DMS114 treated with DMSO at 0.1 percent for 48 hours (cell line): ENCODE measurements around the gene NR5A1.

Experiments used
- DNase-seq: peaks from one replicate; lab custom pipeline; 2025; ENCODE audit not compliant: unreplicated experiment; lab: John Stamatoyannopoulos, UW

NR5A1 gene

DNA sequence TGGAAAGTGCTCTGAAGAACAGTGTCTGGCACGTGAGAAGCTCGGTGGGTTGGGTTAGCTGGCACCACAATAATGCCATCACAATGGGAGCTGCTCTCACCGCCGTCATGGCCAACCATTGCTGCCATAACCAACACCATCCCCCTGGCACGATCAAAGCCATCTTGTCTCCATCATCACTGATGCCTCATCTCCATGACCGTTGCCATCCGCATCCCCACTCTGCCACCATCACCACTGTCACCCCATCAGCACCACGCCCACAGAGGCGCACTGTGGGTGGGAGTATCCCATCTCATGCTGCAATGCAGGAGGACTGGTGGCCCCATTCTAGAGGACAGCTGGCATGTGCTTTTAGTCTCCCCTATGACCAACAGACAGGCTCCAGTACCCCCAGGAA lies 23.7 kb downstream of the NR5A1 start:
- DNase-seq = no peak

DNA sequence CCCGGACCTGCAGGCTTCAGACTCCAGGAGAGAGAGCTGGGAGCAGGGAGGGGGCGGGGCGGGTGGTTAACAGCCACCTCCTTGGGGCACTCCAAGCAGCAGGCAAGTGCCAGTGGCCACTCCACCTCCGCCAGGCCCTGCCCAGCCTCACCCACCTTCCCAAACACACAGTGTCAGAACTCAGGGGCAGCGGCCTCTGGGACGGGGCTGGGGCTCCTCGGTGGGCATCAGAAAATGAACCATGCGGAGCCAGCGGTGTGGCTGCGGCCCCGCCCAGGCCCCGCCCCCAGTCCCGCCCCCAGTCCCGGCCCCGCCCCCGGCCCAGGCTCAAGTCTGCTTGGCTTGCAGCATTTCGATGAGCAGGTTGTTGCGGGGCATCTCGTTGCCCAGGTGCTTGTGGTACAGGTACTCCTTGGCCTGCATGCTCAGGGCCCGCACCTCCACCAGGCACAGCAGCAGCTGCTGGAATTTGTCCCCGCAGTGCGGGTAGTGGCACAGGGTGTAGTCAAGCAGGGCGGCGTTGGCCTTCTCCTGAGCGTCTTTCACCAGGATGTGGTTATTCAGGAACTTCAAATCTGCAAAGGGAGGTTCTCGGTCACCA lies 24.7 kb downstream of the NR5A1 start:
- no peak for DNase-seq

DNA sequence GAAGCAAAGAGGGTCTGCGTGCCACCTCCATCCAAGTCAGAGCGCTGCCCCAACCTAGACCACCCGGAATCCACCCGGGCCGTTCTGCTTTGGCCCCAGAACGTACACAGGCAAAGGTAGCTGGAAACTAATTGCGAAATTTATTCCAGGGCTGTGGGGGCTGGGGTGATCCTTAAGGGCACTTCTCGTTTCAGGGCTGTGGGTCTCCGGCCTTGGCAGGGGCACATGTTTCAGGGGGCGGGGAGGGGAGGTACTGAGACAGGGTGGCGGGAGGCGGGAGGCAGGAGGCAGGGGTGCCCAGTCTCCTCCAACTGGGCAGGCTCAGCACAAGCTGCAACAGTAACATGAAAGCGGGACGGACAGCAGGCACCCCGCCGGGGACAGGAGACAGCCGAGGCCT lies 26.1 kb downstream of the NR5A1 start:
- DNase-seq = no peak

DNA sequence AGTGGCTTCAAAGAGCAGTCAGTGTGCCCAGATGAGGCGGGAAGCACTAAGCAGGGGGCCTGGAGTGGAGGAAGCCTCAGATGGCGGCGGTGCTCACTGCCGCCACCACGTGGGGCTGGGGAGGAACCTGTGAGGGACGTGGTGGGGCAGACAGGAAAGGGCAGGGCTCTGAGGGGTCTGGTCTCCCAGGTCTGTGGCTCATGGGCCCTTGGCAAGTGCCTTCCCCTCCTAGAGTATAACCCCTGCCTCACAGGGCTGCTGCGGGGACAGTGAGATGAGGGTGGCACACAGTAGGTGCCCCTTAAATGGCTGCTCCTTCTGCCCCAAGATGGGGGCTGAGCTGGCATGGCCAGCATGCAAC lies 26.6 kb downstream of the NR5A1 start:
- peak; percentile 4 for DNase-seq

DNA sequence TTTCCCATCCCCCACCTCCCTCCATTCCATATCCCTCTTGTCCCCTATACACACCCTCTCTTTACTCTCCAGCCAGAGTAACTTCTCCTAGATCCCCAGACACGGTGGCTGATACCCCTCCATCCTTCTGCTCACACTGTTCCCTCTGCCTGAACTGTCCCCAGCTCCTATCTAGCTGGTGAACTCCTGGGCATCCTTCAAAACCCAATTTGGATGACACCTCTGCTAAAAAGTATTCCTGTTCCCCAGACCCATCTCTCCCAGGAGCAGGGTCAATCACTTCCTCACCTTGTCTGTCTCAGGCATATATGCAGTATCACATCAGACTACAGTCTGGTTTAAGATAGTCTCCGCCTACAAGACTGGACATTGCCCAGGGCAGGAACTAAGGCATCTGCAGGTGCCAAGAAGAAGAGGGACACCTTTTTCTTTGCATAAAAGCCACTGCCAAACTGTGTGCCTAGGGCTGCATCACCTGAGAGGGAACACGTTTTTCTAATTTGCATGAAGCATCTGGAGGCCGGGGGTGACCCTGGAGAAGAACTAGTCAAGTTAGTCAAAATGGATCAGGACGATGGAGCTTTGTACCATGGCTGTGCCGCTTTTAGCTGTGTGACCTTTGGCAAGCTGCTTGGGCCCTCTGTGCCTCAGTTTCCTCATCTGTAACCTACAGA lies 27.1 kb downstream of the NR5A1 start:
- DNase-seq = no peak

DNA sequence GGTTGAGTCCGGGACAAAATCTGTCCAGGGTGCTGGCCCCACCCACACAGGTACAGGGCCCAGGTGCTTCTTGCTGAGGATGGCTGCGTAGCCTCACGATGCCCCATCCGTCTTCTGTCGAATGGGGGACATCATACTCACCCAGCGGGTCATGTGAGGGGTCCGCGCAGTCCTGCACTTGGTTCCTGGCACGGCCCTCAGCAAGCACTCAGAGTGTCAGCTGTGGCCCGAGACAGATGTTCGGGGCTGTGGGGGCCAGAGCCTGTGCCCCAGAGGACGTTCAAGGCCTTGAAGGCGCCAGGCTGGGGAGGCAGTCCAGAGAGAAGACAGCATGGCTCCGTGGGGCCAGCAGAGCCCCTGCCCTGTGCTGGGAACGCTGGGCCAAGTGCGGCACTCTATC lies 27.8 kb downstream of the NR5A1 start:
- DNase-seq = no peak

DNA sequence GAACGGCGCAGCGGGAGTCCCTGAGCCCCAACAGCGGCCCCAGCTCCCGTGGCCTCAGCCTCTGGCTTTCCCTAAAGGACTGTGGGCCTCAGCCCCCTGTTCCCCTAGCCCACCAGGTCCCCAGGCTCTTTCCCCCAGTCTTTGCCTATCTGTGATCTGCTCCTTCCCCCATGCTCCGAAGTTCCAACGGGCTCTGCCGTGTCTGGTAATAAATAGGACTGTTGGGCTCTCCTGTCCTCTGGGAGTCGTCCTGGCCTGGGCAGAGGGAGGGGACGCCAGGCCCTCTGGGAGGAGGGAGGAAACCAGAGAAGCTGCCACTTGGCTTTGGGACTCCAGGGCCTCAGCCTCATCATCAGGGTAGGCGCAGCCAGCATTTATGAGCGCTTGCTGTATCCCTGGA lies 28.8 kb downstream of the NR5A1 start:
- DNase-seq = no peak

DNA sequence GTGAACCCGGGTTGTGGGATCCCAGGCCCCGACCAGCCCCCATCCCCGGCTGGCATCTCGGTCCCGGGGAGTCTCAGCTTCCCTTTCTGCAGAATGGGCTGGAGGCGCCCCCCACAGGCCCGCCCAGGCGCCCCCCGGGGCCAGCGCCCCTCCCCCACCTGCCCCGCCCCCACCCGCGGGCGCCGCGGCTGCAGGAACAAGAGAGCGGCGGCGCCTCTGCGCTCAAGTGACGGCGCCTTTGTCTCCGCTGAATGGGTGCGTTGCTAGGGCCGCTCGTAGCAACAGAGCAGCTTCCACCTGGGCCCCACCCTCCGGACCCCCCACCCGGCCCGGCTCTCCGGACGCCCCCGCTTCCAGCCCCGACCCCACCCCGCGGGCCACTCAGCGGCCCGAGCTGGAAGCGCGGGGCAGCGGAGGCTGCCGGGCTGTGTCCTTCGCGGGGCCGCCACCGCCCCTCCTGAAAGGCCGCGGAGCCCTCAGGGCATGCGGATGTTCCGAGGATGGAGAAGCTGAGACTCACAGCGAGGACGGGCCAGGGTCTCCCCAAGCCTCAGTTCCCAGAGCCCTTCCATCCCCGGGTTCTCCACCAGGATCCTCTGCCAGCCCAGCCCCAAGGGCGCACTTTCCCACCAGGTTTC lies 29.4 kb downstream of the NR5A1 start:
- no peak for DNase-seq

DNA sequence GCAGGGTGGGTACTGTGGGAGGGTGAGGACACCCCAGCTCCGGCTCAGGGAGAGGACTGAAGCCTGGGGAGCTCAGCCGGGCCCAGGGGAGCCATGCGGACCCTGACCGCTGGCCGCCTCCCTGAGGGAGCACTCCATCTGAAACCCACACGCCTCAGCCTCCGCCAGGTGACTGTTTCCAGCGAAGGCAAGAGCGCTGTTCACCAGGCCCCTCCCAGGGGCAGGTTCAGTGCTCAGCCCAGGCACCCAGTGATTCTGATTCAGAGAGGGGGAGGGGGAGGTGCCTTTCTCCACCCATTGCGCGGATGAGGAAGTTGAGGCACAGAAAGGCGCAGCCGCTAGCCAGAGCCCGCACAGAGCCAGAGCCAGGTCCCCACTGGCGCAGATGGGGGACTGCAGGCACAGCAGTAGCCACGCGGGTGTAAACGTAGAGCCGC lies 30.0 kb downstream of the NR5A1 start:
- no peak for DNase-seq

DNA sequence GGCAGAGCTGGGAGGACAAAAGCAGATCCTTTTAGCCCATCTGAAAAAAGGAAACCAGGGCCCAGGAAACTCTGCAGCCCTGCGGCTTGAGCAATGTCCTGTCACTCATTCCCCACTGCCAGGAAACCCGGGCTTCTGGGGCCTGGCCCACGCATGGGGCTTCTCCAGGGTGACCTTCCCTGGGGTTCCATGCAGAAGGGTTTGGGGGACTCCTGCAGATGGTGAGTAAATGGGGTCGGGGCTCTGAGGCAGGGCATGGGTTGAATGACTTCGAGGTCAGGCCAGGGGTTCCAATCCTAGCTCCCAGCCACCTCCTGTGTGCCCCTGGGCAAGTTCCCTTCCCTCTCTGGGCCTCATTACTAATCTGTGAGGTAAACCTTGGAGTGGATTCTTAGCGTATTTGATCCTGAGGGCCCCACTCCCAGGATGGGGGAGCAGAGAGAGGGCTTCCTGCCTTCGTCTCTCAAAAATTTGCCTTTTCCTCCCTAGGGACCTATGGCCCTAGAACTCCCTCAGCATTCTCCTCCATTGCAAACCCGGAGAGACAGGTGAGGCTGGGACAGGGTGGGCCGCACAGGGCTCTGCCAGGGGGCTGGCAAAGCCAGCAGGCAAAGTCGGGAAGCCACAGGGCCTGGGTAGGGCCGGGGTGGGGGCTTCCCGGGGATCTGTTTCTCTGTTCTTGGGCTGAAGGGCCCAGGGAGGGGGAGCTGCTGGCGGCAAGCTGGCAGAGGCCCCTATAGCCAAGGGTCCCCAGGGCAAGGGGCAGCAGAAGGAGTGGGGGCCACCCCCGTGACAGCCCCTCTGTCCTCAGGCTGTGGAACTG lies 31.1 kb downstream of the NR5A1 start:
- no peak for DNase-seq

DNA sequence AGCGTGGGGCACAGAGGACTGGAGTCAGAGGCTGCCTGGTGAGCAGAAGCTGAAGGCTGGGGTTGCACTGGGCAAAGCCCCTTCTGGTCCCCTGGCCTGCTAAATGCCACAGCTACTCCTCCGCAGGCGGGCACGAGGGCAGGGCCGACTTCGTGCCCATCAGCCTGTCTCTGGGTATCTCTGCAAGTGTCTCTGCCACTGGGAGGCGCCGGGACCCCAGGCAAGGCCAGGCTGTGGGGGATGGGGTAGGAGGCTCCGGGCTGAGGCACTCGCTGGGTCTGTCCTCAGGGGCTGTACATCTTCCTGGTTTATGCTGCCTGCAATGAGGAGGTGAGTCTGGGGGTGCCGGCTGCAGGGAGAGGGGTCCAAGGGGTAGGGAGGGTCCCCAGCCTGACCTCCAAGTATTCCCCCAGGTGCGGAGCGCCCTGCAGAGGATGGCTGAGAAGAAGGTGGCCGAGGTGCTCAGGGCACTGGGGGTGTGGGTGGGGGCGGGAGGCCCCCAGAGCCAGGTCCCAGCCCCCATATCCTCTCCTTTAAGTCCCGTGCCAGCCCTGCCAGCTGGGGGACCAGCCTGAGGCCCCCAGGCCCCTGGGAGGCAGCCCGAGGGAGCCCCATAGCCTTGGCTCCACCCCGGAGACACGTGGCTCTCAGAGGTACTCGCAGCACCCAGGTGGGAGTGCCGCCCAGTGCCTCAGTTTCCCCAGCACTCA lies 31.9 kb downstream of the NR5A1 start:
- DNase-seq = no peak

DNA sequence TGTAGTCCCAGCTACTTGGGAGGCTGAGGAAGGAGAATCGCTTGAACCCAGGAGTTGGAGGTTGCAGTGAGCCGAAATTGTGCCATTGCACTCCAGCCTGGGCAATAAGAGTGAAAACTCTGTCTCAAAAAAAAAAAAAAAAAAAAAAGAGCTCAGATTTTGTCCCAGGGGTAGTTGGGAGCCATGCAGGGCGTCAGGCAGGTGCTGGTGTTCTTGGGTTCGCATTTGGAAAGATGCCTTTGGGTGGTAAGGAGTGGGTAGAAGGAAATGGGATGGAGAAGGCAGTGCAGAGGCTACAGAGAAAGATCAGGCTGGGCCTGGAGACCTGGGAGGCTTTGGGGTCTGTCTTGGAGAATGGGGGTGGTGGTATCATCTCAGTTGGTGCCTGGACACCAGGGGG lies 33.0 kb downstream of the NR5A1 start:
- no peak for DNase-seq

DNA sequence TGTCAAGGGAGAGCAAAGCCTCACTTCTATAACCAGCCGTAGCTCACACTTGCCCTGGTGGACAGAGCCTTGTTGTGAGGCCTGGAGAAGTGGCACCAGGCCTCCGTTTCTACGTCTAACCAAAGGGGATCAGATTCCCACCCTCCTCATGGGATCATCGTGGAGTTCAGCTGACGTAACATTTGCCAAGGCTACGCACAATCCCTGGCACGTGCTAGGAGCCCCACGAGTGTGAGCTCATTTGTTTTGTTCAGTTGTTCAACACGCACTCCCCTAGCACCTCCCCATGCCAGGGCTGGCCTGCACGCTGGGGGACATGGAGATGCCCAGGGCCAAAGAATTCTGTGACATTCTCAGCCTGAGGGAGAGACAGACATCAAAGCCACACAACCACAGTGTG lies 33.9 kb downstream of the NR5A1 start:
- no peak for DNase-seq

DNA sequence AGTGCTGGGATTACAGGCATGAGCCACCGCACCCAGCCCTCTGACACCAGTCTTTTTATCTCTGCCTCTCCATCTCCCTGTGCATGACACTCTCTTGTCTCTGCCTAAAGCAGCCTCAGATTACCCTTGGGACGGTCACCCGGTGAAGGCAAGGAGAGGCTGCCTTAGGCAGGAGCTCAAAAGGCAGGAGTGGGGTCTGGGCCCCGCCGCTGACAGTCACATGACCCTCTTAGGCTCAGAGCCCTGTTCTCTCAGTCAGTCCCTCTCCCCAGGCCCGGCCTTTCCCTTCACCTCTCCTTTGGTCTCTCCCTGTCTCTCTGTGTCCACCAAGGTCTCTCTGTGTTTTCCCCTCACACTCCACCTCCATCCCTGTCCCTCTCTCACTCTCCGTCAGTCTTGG lies 34.4 kb downstream of the NR5A1 start:
- no peak for DNase-seq

DNA sequence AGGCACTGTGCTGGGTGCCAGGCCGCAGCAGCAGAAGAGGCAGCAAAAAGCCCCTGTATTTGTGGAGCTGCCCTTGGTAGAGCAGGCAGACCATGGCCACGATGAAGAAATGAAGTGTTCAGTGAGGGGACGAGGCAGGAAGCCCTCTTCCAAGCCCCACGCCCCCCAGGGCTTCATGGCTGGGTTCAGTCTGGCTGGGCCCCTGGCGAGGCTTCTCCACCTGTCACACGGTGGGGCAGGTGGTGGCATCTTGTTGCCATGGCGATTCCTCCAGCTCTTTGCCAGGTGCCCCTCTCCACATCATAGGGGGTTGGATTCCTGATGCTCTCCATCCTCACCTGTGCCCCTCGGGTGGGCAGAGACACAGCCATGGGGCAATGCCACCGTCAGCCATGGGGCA lies 35.4 kb downstream of the NR5A1 start:
- no peak for DNase-seq

DNA sequence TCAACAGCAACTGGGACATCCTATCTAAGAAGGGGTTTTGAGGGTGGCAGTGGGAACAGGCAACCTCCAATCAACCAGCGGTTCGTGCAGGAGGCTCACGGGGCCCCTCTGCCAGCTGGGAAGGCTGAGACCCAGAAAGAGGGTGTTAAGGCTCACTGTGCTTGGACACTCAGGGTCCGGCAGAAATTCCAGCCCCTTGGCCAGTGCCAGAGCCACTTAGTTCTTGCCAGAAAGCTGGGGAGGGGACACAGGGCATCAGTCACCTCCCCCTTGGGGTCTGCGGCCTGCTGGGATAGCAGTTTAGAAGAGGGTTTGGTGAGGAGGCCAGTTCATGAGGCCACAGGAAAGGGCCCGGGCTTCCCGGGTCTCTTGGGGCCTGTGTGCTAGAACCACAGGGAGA lies 36.5 kb downstream of the NR5A1 start:
- no peak for DNase-seq

DNA sequence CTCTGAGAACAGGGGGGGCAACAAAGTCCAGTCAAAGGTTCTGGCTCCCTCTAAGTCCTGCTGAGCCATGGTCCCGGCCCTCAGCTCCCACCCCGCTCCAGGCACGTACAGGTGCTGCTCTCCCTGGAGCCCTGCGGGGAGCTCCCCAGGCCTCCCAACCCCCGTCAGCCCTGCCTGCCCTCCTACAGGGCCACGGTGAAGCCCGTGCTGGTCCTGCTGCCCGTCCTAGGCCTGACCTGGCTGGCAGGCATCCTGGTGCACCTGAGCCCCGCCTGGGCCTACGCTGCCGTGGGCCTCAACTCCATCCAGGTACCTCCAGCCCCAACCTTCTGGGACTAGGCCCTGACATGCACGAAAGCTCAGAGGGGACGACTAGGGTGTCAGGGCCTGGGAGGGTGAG lies 36.9 kb downstream of the NR5A1 start:
- no peak for DNase-seq

DNA sequence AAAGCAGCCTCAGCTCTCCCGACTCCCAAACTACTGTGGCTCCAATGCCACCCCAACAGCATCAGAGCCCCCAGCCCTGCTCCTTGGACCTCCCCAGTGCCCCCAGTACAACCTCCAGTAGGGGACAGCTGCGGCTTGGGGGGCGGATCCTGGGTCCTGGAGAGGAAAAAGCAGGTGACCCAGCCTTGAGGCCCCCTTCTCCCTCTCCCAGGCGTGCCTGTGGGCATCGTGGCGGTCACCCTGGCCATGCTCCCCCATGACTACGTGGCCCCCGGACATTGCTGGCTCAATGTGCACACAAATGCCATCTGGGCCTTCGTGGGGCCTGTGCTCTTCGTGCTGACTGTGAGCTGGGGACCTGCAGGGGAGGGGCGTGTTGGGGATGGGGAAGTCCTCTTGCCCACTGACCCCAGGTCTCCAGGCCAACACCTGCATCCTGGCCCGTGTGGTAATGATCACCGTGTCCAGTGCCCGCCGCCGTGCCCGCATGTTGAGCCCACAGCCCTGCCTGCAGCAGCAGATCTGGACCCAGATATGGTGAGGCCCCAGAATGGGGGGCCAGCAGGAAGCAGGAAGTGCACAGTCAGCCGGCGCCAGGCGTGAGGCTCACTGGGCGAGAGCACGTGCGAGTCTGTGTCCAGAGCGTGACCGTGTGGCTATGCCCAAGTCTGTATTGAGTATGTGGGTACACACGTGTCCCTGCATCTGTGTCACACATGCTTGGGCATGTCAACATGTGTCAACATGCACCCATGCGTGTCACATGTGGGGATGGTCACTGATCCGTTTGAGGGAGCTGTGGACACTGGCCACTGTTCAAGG lies 38.0 kb downstream of the NR5A1 start:
- DNase-seq = no peak

DNA sequence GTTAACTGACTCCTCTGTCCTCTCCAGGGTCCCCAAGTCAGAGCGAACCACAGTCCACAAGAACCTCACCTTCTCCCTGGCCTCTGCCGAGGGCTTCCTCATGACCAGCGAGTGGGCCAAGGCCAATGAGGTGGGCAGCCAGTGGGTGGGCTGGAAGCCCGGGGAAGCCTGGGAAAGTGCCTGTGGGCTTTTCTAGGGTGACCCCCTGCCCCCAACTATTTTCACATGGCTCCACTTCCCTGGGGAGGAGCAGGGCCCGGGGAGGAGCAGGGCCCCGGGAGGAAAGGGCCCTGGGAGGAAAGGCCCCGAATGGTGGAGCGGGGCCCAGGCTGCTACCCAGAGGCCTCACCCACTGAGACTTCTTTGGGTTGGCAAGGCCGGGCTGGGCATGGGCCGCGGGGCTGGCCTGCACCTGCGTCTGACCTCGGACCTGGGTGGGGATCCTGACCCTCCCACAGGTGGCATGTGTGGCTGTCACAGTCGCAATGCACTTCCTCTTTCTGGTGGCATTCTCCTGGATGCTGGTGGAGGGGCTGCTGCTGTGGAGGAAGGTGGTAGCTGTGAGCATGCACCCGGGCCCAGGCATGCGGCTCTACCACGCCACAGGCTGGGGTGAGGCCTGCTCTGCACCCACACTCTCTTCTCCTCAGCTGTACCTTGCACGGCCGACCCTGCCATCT lies 39.0 kb downstream of the NR5A1 start:
- DNase-seq = no peak
